Type B pancreatic cell (in vitro differentiated cells): Measurements from ENCODE around the gene SLC39A10. TPM values are rescaled to one million over a fixed set of nuclear protein-coding genes. Genes with fewer than 3 reads are reported as not detected.

Experiments used
- DNase-seq: peaks from one replicate; pipeline ENCODE4 v3.0.0; 2021; ENCODE audit warnings: mixed read lengths; ENCODE audit not compliant: unreplicated experiment; ENCODE audit errors: extremely low spot score
- H3K27ac Mint-ChIP-seq: 2 replicates; pipeline ENCODE4 v1.8.0; 2021; ENCODE audit warnings: mild to moderate bottlenecking, mixed read lengths
- H3K27me3 Mint-ChIP-seq: 2 replicates; pipeline ENCODE4 v1.8.0; 2021; ENCODE audit warnings: mixed read lengths
- H3K36me3 Mint-ChIP-seq: 2 replicates; pipeline ENCODE4 v1.8.0; 2021; ENCODE audit warnings: mixed read lengths
- H3K4me1 Mint-ChIP-seq: one replicate; pipeline ENCODE4 v1.8.0; 2021; ENCODE audit warnings: mixed read lengths; ENCODE audit not compliant: unreplicated experiment
- H3K4me3 Mint-ChIP-seq: 2 replicates; pipeline ENCODE4 v1.8.0; 2021; ENCODE audit warnings: mild to moderate bottlenecking, mixed read lengths
- H3K9me3 Mint-ChIP-seq: 2 replicates; pipeline ENCODE4 v1.8.0; 2021; ENCODE audit warnings: mixed read lengths
- CTCF ChIP-seq: fragments of 200-600 bp; sonication (generic); conservative IDR thresholded peaks from 2 replicates; pipeline ENCODE4 v1.5.0; 2021; ENCODE audit warnings: antibody characterized with exemption, mild to moderate bottlenecking
- total RNA-seq: library from RNA; stranded (reverse); gene quantifications from 2 replicates; pipeline ENCODE4 v1.2.1, GENCODE V29; 2021; ENCODE audit warnings: low replicate concordance

SLC39A10 gene
- total RNA-seq, 1 donor from 2014 or later, result 63.2 TPM

GRCh38 chr2:195652911-195653310 is 4.1 kb upstream of the SLC39A10 start:
- Mint-ChIP-seq H3K27ac (no peak overlapping the region), H3K9me3 (no peaks in the 10 kb centered on the region), H3K27me3 (no peaks in the 10 kb centered on the region), H3K4me3 (no peak overlapping the region), H3K36me3 (no peaks in the 10 kb centered on the region), H3K4me1 (no peaks in the 10 kb centered on the region)
- no peak for TF ChIP-seq CTCF
- no peak for DNase-seq

- Mint-ChIP-seq H3K4me1 (peaks cover 17% of the 10 kb centered on the region), H3K36me3 (no peaks in the 10 kb centered on the region), H3K27me3 (no peaks in the 10 kb centered on the region), H3K9me3 (no peaks in the 10 kb centered on the region), H3K27ac (peak overlapping the region; percentile 98), H3K4me3 (peak overlapping the region; percentile 98)
- DNase-seq, result no peak
- no peak for TF ChIP-seq CTCF
Observed at GRCh38 chr2:195656161-195656858, 716 bp upstream of the SLC39A10 start.

- DNase-seq, result peak; percentile 76
- no peaks in the 10 kb centered on the region for H3K36me3 Mint-ChIP-seq
- TF ChIP-seq CTCF, result no peak
- peak overlapping the region; percentile 98 for H3K27ac Mint-ChIP-seq
- peaks cover 20% of the 10 kb centered on the region for H3K4me1 Mint-ChIP-seq
- H3K9me3 Mint-ChIP-seq, result no peaks in the 10 kb centered on the region
- no peaks in the 10 kb centered on the region for H3K27me3 Mint-ChIP-seq
- H3K4me3 Mint-ChIP-seq, result peak overlapping the region; percentile 98
Observed at GRCh38 chr2:195657634-195658540, 861 bp downstream of the SLC39A10 start.

- no peak for TF ChIP-seq CTCF
- Mint-ChIP-seq H3K4me1 (peaks cover 22% of the 10 kb centered on the region), H3K9me3 (no peaks in the 10 kb centered on the region), H3K27me3 (no peaks in the 10 kb centered on the region), H3K36me3 (no peaks in the 10 kb centered on the region), H3K27ac (peak overlapping the region; percentile 98), H3K4me3 (peak overlapping the region; percentile 98)
- no peak for DNase-seq
Observed at GRCh38 chr2:195658541-195658890, 1.5 kb downstream of the SLC39A10 start.

GRCh38 chr2:195659114-195659513 is 2.1 kb downstream of the SLC39A10 start:
- Mint-ChIP-seq H3K36me3 (no peaks in the 10 kb centered on the region), H3K27me3 (no peaks in the 10 kb centered on the region), H3K27ac (peak overlapping the region; percentile 98), H3K4me3 (peak overlapping the region; percentile 98), H3K9me3 (no peaks in the 10 kb centered on the region), H3K4me1 (peaks cover 22% of the 10 kb centered on the region)
- DNase-seq, result no peak
- TF ChIP-seq CTCF, result no peak
